H1 (cell line): ENCODE results near the gene STRN. TPM values are rescaled to one million over a fixed set of nuclear protein-coding genes. Genes with fewer than 3 reads are reported as not detected.

Experiments
- CTCF ChIA-PET: fragments of 300-600 bp; sonication (Branson Sonifier 250); formaldehyde crosslinking; loops from one replicate; lab custom pipeline; 2021; ENCODE audit not compliant: partially characterized antibody; lab: Charles Lee
- POLR2A ChIA-PET: fragments of 300-600 bp; sonication (Branson Sonifier 250); formaldehyde crosslinking; loops from one replicate; lab custom pipeline; 2021; ENCODE audit warnings: inconsistent platforms; ENCODE audit not compliant: partially characterized antibody; lab: Charles Lee
- DNase-seq, 2 experiments: peaks; one replicate each; pipeline versions ENCODE4 v3.0.0 to v3.0.0-alpha.2; 2010 to 2022; ENCODE audit warnings: low spot score in 2 of 2, low read depth in 1 of 2, mixed read lengths in 1 of 2
- FAIRE-seq: peaks from 2 replicates; lab custom pipeline; 2011; peaks lifted over from hg19 to GRCh38; lab: Jason Lieb, UNC
- H2AFZ ChIP-seq: 2 replicates; pipeline ENCODE4 v1.8.1; 2012; ENCODE audit warnings: low read length, inconsistent platforms
- H2AK5ac ChIP-seq: 2 replicates; pipeline ENCODE4 v1.6.1; 2013; ENCODE audit warnings: low read depth, low read length
- H2BK120ac ChIP-seq: replicated peaks from 2 replicates; pipeline ENCODE3; 2013; ENCODE audit warnings: low read depth, low read length, inconsistent platforms
- H2BK12ac ChIP-seq: 2 replicates; pipeline ENCODE4 v1.6.1; 2013; ENCODE audit warnings: low read depth, low read length
- H2BK15ac ChIP-seq: 2 replicates; pipeline ENCODE4 v1.6.1; 2013; ENCODE audit warnings: low read length
- H2BK20ac ChIP-seq: 2 replicates; pipeline ENCODE4 v1.6.1; 2013; ENCODE audit warnings: low read length
- H2BK5ac ChIP-seq: 2 replicates; pipeline ENCODE4 v1.6.1; 2013; ENCODE audit warnings: low read depth, low read length
- H3K14ac ChIP-seq: 2 replicates; pipeline ENCODE4 v1.6.1; 2013; ENCODE audit warnings: inconsistent platforms; ENCODE audit not compliant: insufficient read length
- H3K18ac ChIP-seq: 2 replicates; pipeline ENCODE4 v1.6.1; 2013; ENCODE audit warnings: low read length; ENCODE audit errors: extremely low read depth
- H3K23ac ChIP-seq: 2 replicates; pipeline ENCODE4 v1.6.1; 2013; ENCODE audit warnings: inconsistent platforms; ENCODE audit not compliant: insufficient read length
- H3K23me2 ChIP-seq: 2 replicates; pipeline ENCODE4 v1.6.1; 2013; ENCODE audit warnings: low read depth, low read length
- H3K27ac ChIP-seq: 2 replicates; pipeline ENCODE4 v1.6.1; 2011; ENCODE audit warnings: low read depth, low read length, inconsistent platforms
- H3K27me3 ChIP-seq, 4 experiments: replicated peaks in 1 of 4; 1 replicate in 1 of 4; 2 replicates in 3 of 4; pipeline versions ENCODE4 v1.6.1 to v1.8.1; 2011 to 2013; ENCODE audit warnings: low read length in 3 of 4, mild to moderate bottlenecking in 3 of 4, inconsistent platforms in 2 of 4, mixed read lengths in 2 of 4, moderate library complexity in 1 of 4; ENCODE audit not compliant: control insufficient read depth in 3 of 4, insufficient read depth in 3 of 4; ENCODE audit errors: extremely low read depth in 1 of 4
- H3K36me3 ChIP-seq, 4 experiments: 2 replicates each; pipeline versions ENCODE4 v1.6.1 to v1.8.1; 2011 to 2013; ENCODE audit warnings: mild to moderate bottlenecking in 4 of 4, low read length in 3 of 4, moderate library complexity in 2 of 4, control low read depth in 1 of 4, inconsistent platforms in 1 of 4; ENCODE audit not compliant: insufficient read depth in 4 of 4, control insufficient read depth in 2 of 4
- H3K4ac ChIP-seq: replicated peaks from 2 replicates; pipeline ENCODE3; 2013; ENCODE audit warnings: low read length, low read depth, mixed read lengths, inconsistent platforms; ENCODE audit not compliant: insufficient read length
- H3K4me1 ChIP-seq, 4 experiments: replicated peaks in 1 of 4; 1 replicate in 1 of 4; 2 replicates in 3 of 4; pipeline versions ENCODE4 v1.6.1 to v1.8.1; 2011 to 2013; ENCODE audit warnings: low read length in 3 of 4, inconsistent platforms in 2 of 4, mixed read lengths in 1 of 4; ENCODE audit not compliant: insufficient read depth in 4 of 4, control insufficient read depth in 3 of 4
- H3K4me2 ChIP-seq, 2 experiments: 2 replicates each; pipeline versions ENCODE4 v1.6.1 to v1.8.1; 2011 to 2013; ENCODE audit warnings: low read depth in 2 of 2, low read length in 2 of 2, control low read depth in 1 of 2, inconsistent platforms in 1 of 2, mild to moderate bottlenecking in 1 of 2; ENCODE audit not compliant: insufficient read depth in 1 of 2
- H3K4me3 ChIP-seq, 4 experiments: fragments of 200-600, 300-600 bp in 1 of 4; sonication (generic), shearing (Covaris generic), sonication (Bioruptor Twin) in 1 of 4; 2 replicates each; pipeline versions ENCODE4 v1.5.1 to v1.8.1; 2011 to 2016; ENCODE audit warnings: low read length in 4 of 4, low read depth in 3 of 4, control low read depth in 2 of 4, inconsistent platforms in 2 of 4, mild to moderate bottlenecking in 2 of 4, mixed read lengths in 1 of 4, moderate library complexity in 1 of 4; ENCODE audit not compliant: insufficient read depth in 2 of 4; ENCODE audit errors: extremely low read depth in 1 of 4
- H3K56ac ChIP-seq: replicated peaks from 2 replicates; pipeline ENCODE3; 2013; ENCODE audit warnings: low read depth, mild to moderate bottlenecking, mixed read lengths, low read length, inconsistent platforms; ENCODE audit not compliant: insufficient read length
- H3K79me1 ChIP-seq: 2 replicates; pipeline ENCODE4 v1.6.1; 2013; ENCODE audit warnings: low read depth, low read length, control low read depth
- H3K79me2 ChIP-seq, 2 experiments: 2 replicates each; pipeline versions ENCODE4 v1.6.1 to v1.8.1; 2012 to 2013; ENCODE audit warnings: low read length in 2 of 2, mild to moderate bottlenecking in 2 of 2, inconsistent platforms in 1 of 2; ENCODE audit not compliant: insufficient read depth in 2 of 2, control insufficient read depth in 1 of 2
- H3K9ac ChIP-seq, 4 experiments: replicated peaks in 1 of 4; 1 replicate in 1 of 4; 2 replicates in 3 of 4; pipeline versions ENCODE4 v1.6.1 to v1.8.1; 2011 to 2013; ENCODE audit warnings: low read depth in 3 of 4, low read length in 3 of 4, control low read depth in 2 of 4, mild to moderate bottlenecking in 2 of 4, moderate library complexity in 2 of 4, inconsistent platforms in 1 of 4; ENCODE audit errors: extremely low read depth in 1 of 4
- H3K9me3 ChIP-seq, 2 experiments: 2 replicates each; pipeline versions ENCODE4 v1.6.1 to v1.8.1; 2012 to 2013; ENCODE audit warnings: mild to moderate bottlenecking in 2 of 2, moderate library complexity in 2 of 2, control low read depth in 1 of 2, inconsistent platforms in 1 of 2, low read depth in 1 of 2, low read length in 1 of 2, mixed read lengths in 1 of 2; ENCODE audit not compliant: insufficient read depth in 2 of 2
- H4K20me1 ChIP-seq, 2 experiments: replicated peaks in 1 of 2; 2 replicates each; pipeline versions ENCODE3 to v1.8.1; 2011 to 2013; ENCODE audit warnings: inconsistent platforms in 2 of 2, low read length in 2 of 2, mild to moderate bottlenecking in 1 of 2; ENCODE audit not compliant: insufficient read depth in 2 of 2, control insufficient read depth in 1 of 2
- H4K5ac ChIP-seq: 2 replicates; pipeline ENCODE4 v1.6.1; 2013; ENCODE audit warnings: low read length, low read depth, mixed read lengths, inconsistent platforms; ENCODE audit not compliant: insufficient read length
- H4K8ac ChIP-seq: 2 replicates; pipeline ENCODE4 v1.8.0; 2013; ENCODE audit warnings: mild to moderate bottlenecking, moderate library complexity, low read length, inconsistent platforms; ENCODE audit not compliant: insufficient read depth; ENCODE audit errors: extremely low read depth
- H4K91ac ChIP-seq: replicated peaks from 2 replicates; pipeline ENCODE3; 2013; ENCODE audit warnings: low read length, mixed read lengths, inconsistent platforms; ENCODE audit not compliant: insufficient read length
- CEBPB ChIP-seq: IDR thresholded peaks from 2 replicates; pipeline ENCODE4 v1.6.1; 2012; ENCODE audit warnings: low read depth, low read length
- GTF2F1 ChIP-seq: IDR thresholded peaks from 2 replicates; pipeline ENCODE4 v1.6.1; 2012; ENCODE audit warnings: low read depth, low read length, improper control_type of control experiment, borderline replicate concordance
- KDM1A ChIP-seq: fragments of 200-600, 300-600 bp; sonication (generic); IDR thresholded peaks from 2 replicates; pipeline ENCODE4 v1.7.1; 2016; ENCODE audit warnings: mild to moderate bottlenecking, low read length, borderline replicate concordance
- MAFK ChIP-seq: IDR thresholded peaks from 2 replicates; pipeline ENCODE4 v1.6.1; 2012; ENCODE audit warnings: low read depth, mild to moderate bottlenecking, improper control_type of control experiment, low read length
- POLR2A ChIP-seq, 2 experiments: IDR thresholded peaks; 1 replicate in 1 of 2; 2 replicates in 1 of 2; pipeline ENCODE4 v1.6.1; 2011; ENCODE audit warnings: low read depth in 2 of 2, low read length in 2 of 2, mild to moderate bottlenecking in 2 of 2; ENCODE audit errors: control extremely low read depth in 1 of 2
- RAD21 ChIP-seq, 2 experiments: IDR thresholded peaks in 1 of 2; conservative IDR thresholded peaks in 1 of 2; 2 replicates each; pipeline ENCODE4 v1.6.1; 2011; ENCODE audit warnings: low read depth in 2 of 2, low read length in 2 of 2, improper control_type of control experiment in 1 of 2, inconsistent platforms in 1 of 2, mild to moderate bottlenecking in 1 of 2, moderate library complexity in 1 of 2
- RFX5 ChIP-seq: IDR thresholded peaks from 2 replicates; pipeline ENCODE4 v1.6.1; 2011; ENCODE audit warnings: low read depth, low read length, improper control_type of control experiment, borderline replicate concordance
- RXRA ChIP-seq: IDR thresholded peaks from 2 replicates; pipeline ENCODE4 v1.6.1; 2011; ENCODE audit warnings: low read depth, mild to moderate bottlenecking, low read length, moderate library complexity; ENCODE audit not compliant: insufficient read depth
- SP2 ChIP-seq: IDR thresholded peaks from 2 replicates; pipeline ENCODE4 v1.6.1; 2012; ENCODE audit warnings: mild to moderate bottlenecking, low read length, inconsistent platforms
- TEAD4 ChIP-seq: IDR thresholded peaks from 2 replicates; pipeline ENCODE4 v1.6.1; 2012; ENCODE audit warnings: low read depth, low read length, inconsistent platforms, mixed read lengths
- YY1 ChIP-seq: IDR thresholded peaks from 2 replicates; pipeline ENCODE4 v1.6.1; 2011; ENCODE audit warnings: low read depth, mild to moderate bottlenecking, low read length
- ZNF274 ChIP-seq: IDR thresholded peaks from 2 replicates; pipeline ENCODE4 v1.7.0; 2012; ENCODE audit warnings: low read length, borderline replicate concordance; ENCODE audit errors: extremely low read depth
- WGBS, 2 experiments: shearing (Covaris generic) in 1 of 2; methylation state at CpG; one replicate each; pipeline versions ENCODE4 v1.1.6 to v1.1.7; 2013 to 2015; ENCODE audit warnings: low lambda C conversion rate in 2 of 2, mixed read lengths in 2 of 2, inconsistent platforms in 1 of 2, low coverage in 1 of 2, missing lambda C conversion rate in 1 of 2; ENCODE audit not compliant: insufficient replicate concordance in 2 of 2, insufficient coverage in 1 of 2, insufficient read length in 1 of 2; ENCODE audit errors: extremely low coverage in 1 of 2, missing lambda C conversion rate in 1 of 2; 5-methylcytosine and 5-hydroxymethylcytosine counted together
- polyA plus RNA-seq, 7 experiments: library from polyadenylated mRNA; depleted of rRNA in 3 of 7; stranded (reverse) in 5 of 7; unstranded in 2 of 7; fragments of >200 nt in 5 of 7; fragments of 200-250 nt in 2 of 7; gene quantifications; 1 replicate in 5 of 7; 2 replicates in 1 of 7; 4 replicates in 1 of 7; pipeline versions ENCODE4 v1.2.1 to v1.2.3, GENCODE V29; 2011 to 2013; ENCODE audit warnings: missing spikeins in 2 of 7, mixed read lengths in 2 of 7
- total RNA-seq: library from RNA; stranded (reverse); fragmentation: NEBNext Ultra II Directional; extraction: Animal tissue kit (Norgen Biotek cat#: 25700); gene quantifications from 2 replicates; pipeline ENCODE4 v1.2.1, GENCODE V29; 2021
- TF ChIP-seq, protein P1 (sequence below): IDR thresholded peaks from 2 replicates; pipeline ENCODE4 v1.6.1; 2011; ENCODE audit warnings: low read depth, mild to moderate bottlenecking, low read length; ENCODE audit not compliant: insufficient read depth

Gene STRN
- total and polyA plus RNA-seq, 2 of the 8 experiments (the other 6 are each of a cell fraction or from before 2014, with no cell fraction given) = 8.3 to 47.0 TPM

DNA sequence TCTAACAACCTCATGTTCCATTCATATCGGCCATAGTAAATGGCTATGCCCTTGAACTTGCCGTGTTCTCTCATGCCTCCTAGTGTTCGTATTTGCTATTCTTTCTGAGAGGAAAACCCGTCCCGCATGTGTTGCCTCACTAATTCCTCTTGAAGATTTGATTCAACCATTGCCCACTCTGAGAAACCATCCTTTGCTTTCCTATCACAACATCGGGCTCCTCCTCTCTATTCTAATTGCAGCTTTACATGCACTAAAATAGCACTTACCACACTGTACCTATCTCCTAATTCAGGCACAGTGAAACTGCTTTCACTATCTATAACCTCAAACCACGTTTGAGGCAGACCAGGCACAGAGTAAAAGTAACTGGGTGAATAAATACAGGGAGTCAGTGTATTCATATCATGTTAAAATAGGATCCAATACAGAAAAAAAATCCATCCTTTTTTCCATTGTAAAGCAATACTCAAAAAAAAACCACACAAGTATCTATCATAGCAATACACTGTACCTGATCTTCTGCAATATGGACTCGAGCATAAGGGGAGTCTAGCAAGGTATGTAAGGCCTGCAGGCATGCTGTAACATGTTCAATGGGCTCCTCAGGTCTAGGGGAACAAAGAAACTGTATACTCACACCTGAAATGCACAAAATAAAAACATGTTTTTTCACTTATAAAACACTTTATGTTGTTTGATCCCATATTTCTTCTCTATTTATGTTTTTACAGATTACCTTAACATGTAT lies 39.0 kb upstream of the STRN start:
- Histone ChIP-seq H3K56ac (no peak overlapping the region), H3K79me2 (no peaks in the 10 kb centered on the region), H2AFZ (no peak overlapping the region), H3K4ac (no peak overlapping the region), H2BK5ac (no peak overlapping the region; the same call in 1 of the 2 replicates), H3K27ac (no peak overlapping the region), H4K91ac (no peak overlapping the region), H4K20me1 (no peaks in the 10 kb centered on the region), H3K4me1 (no peaks in the 10 kb centered on the region), H3K4me2 (no peak overlapping the region), H3K14ac (no peak overlapping the region), H3K4me3 (no peak overlapping the region), H3K23ac (no peak overlapping the region), H3K27me3 (no peaks in the 10 kb centered on the region), H2BK20ac (no peak overlapping the region), H3K9me3 (no peaks in the 10 kb centered on the region), H3K79me1 (no peaks in the 10 kb centered on the region), H4K5ac (no peak overlapping the region), H4K8ac (no peak overlapping the region), H3K36me3 (peaks cover 3 to 15% (median 9%) of the 10 kb centered on the region in 4 experiments; a peak in 5 of 8 replicates), H2BK15ac (no peak overlapping the region), H3K18ac (no peak overlapping the region), H3K9ac (no peak overlapping the region), H2AK5ac (no peak overlapping the region), H2BK12ac (no peak overlapping the region), H2BK120ac (no peak overlapping the region), H3K23me2 (no peaks in the 10 kb centered on the region)
- DNase-seq (peak in 1 of 2 experiments; percentile 2), FAIRE-seq (peak; percentile 88)
- ChIA-PET POLR2A (no interaction called here), CTCF (no interaction called here)
- 80% methylated on average over 8 of the region's 8 CpGs; no CpG with 5 or more reads in 1 of the 2 experiments for WGBS, 2 experiments
- peak; percentile 83 to 85 for TF ChIP-seq RAD21 (IDR thresholded peaks at IDR 0.05 in 1 of 2, conservative IDR thresholded peaks at IDR 0.05 in 1 of 2; ENCODE audit: low read depth in 2 of 2, low read length in 2 of 2)
- TF ChIP-seq RFX5 = no peak
- TF ChIP-seq RXRA = no peak
- TF ChIP-seq SP2 = no peak
- peak; percentile 51; the same call in 1 of the 2 replicates for TF ChIP-seq CEBPB
- TF ChIP-seq YY1 = peak; percentile 59; the same call in 1 of the 2 replicates
- no peak for TF ChIP-seq POLR2A (IDR thresholded peaks at IDR 0.05; ENCODE audit: control extremely low read depth in 1 of 2, low read depth in 2 of 2, low read length in 2 of 2)
- no peak for TF ChIP-seq ZNF274
- TF ChIP-seq KDM1A = no peak
- TF ChIP-seq MAFK = no peak
- TF ChIP-seq, protein P1, sequence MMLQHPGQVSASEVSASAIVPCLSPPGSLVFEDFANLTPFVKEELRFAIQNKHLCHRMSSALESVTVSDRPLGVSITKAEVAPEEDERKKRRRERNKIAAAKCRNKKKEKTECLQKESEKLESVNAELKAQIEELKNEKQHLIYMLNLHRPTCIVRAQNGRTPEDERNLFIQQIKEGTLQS = no peak
- TF ChIP-seq GTF2F1 = no peak
- TF ChIP-seq TEAD4 = no peak
